AG04449 (cell line): ENCODE data around the gene ASXL3.

Source experiments
- CTCF ChIA-PET: fragments of 350-600 bp; formaldehyde crosslinking; extraction: SDS; loops from one replicate; lab custom pipeline; 2021; ENCODE audit warnings: antibody characterized with exemption; lab: Yijun Ruan, JAX
- POLR2A ChIA-PET: fragments of 400-600, 350-600 bp; formaldehyde crosslinking; extraction: SDS; loops from one replicate; lab custom pipeline; 2020; ENCODE audit warnings: antibody characterized with exemption, inconsistent platforms; lab: Yijun Ruan, JAX
- DNase-seq: peaks from one replicate; pipeline ENCODE4 v3.0.0-alpha.2; 2010; ENCODE audit warnings: low read depth, low spot score
- H3K4me3 ChIP-seq: 2 replicates; pipeline ENCODE4 v1.5.1; 2011; ENCODE audit warnings: low read depth, mild to moderate bottlenecking, control low read depth, low read length
- CTCF ChIP-seq: IDR thresholded peaks from one replicate; pipeline ENCODE4 v1.5.1; 2011; ENCODE audit warnings: mild to moderate bottlenecking, moderate library complexity, low read length, control low read depth, inconsistent platforms; ENCODE audit not compliant: insufficient read depth; ENCODE audit errors: missing control alignments

Gene ASXL3

GRCh38 chr18:33656889-33657448 is 79.0 kb downstream of the ASXL3 start:
- ChIA-PET POLR2A (no interaction called here), CTCF (no interaction called here)
- no peak for DNase-seq
- TF ChIP-seq CTCF, result no peak
- no peak overlapping the region for H3K4me3 ChIP-seq

GRCh38 chr18:33660696-33661310 is 82.8 kb downstream of the ASXL3 start:
- DNase-seq, result no peak
- no peak overlapping the region for H3K4me3 ChIP-seq
- ChIA-PET POLR2A (no interaction called here), CTCF (no interaction called here)
- no peak for TF ChIP-seq CTCF

- no peak overlapping the region for H3K4me3 ChIP-seq
- no peak for TF ChIP-seq CTCF
- DNase-seq, result no peak
- ChIA-PET POLR2A (no interaction called here), CTCF (no interaction called here)
Measured at GRCh38 chr18:33664241-33664874, 86.3 kb downstream of the ASXL3 start.

GRCh38 chr18:33665187-33665586 is 87.2 kb downstream of the ASXL3 start:
- ChIA-PET POLR2A (no interaction called here), CTCF (no interaction called here)
- no peak for TF ChIP-seq CTCF
- DNase-seq, result no peak
- no peak overlapping the region for H3K4me3 ChIP-seq

GRCh38 chr18:33665641-33666040 is 87.6 kb downstream of the ASXL3 start:
- POLR2A ChIA-PET, result no interaction called here
- no peak overlapping the region for H3K4me3 ChIP-seq
- no peak for DNase-seq
- no peak for TF ChIP-seq CTCF
- CTCF ChIA-PET, result no interaction called here

- DNase-seq, result no peak
Measured at GRCh38 chr18:33666915-33667314, 88.9 kb downstream of the ASXL3 start.

More at GRCh38 chr18:33666915-33667314, 88.9 kb downstream of the ASXL3 start:
- ChIA-PET CTCF (no interaction called here), POLR2A (no interaction called here)
- no peak overlapping the region for H3K4me3 ChIP-seq
- no peak for TF ChIP-seq CTCF
